NCI-H1092 (cell line): ENCODE results near the gene MSH3.
"Not testable (repeated sequence)": the region's sequence is repeated elsewhere in the genome, so short reads cannot be mapped to it uniquely, and the experiment has no call there.

Experiments used
- DNase-seq: peaks from one replicate; lab custom pipeline; 2025; lab: John Stamatoyannopoulos, UW

The MSH3 gene

GRCh38 chr5:80656425-80656824 lies 2.0 kb downstream of the MSH3 start:
- DNase-seq: no peak

- DNase-seq: no peak
Observed at GRCh38 chr5:80659106-80659505, 4.7 kb downstream of the MSH3 start.

- DNase-seq: not testable (repeated sequence)
Observed at GRCh38 chr5:80660661-80661060, 6.2 kb downstream of the MSH3 start.

- no peak for DNase-seq
Observed at GRCh38 chr5:80662108-80662507, 7.7 kb downstream of the MSH3 start.

- DNase-seq: no peak
Observed at GRCh38 chr5:80665057-80665456, 10.6 kb downstream of the MSH3 start.

- DNase-seq: no peak
Observed at GRCh38 chr5:80667384-80667783, 12.9 kb downstream of the MSH3 start.

GRCh38 chr5:80668016-80668969 lies 13.8 kb downstream of the MSH3 start:
- no peak for DNase-seq

- no peak for DNase-seq
Observed at GRCh38 chr5:80672140-80672736, 17.8 kb downstream of the MSH3 start.

GRCh38 chr5:80676706-80677105 lies 22.3 kb downstream of the MSH3 start:
- DNase-seq: no peak

- no peak for DNase-seq
Observed at GRCh38 chr5:80686757-80687156, 32.3 kb downstream of the MSH3 start.

- DNase-seq: no peak
Observed at GRCh38 chr5:80688648-80689420, 34.4 kb downstream of the MSH3 start.

- DNase-seq: no peak
Observed at GRCh38 chr5:80689627-80690026, 35.2 kb downstream of the MSH3 start.

- no peak for DNase-seq
Observed at GRCh38 chr5:80695666-80696065, 41.2 kb downstream of the MSH3 start.

- no peak for DNase-seq
Observed at GRCh38 chr5:80696450-80696849, 42.0 kb downstream of the MSH3 start.

- DNase-seq: no peak
Observed at GRCh38 chr5:80697100-80697499, 42.6 kb downstream of the MSH3 start.

GRCh38 chr5:80698369-80698768 lies 43.9 kb downstream of the MSH3 start:
- DNase-seq: no peak

GRCh38 chr5:80701597-80701996 lies 47.1 kb downstream of the MSH3 start:
- DNase-seq: no peak

GRCh38 chr5:80703291-80703690 lies 48.8 kb downstream of the MSH3 start:
- DNase-seq: no peak

GRCh38 chr5:80703747-80704146 lies 49.3 kb downstream of the MSH3 start:
- no peak for DNase-seq

- DNase-seq: no peak
Observed at GRCh38 chr5:80704221-80704620, 49.8 kb downstream of the MSH3 start.

GRCh38 chr5:80705216-80705769 lies 50.8 kb downstream of the MSH3 start:
- DNase-seq: no peak

GRCh38 chr5:80705801-80706200 lies 51.3 kb downstream of the MSH3 start:
- DNase-seq: no peak
